Measurements from ENCODE around the gene RTF2. TPM values are rescaled to one million over a fixed set of nuclear protein-coding genes. Genes with fewer than 3 reads are reported as not detected.

The RTF2 gene
- total and polyA plus RNA-seq, 2 experiments from 2014 or later = 59.2 to 95.3 TPM

DNA sequence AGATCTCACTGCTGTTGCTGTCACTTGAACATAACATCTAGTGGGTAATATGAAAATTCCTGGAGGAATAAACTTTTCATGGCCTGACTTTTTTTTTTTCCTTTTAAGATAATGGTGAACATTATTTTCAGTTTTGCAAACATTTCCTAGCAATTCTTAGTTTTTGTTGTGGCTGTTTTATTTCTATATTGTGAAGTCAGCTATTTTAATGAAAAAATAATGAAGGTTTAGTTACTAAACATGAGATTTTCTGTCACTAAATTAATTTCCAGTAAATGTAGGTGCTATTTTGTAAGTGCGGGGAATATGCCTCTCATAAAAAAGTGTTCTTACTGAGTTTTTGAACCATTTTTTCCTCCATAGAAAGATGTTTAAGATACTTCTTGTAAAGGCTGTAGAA lies 32.7 kb downstream of the RTF2 start:
- Histone ChIP-seq H4K20me1 (ENCODE audit: insufficient read depth, poor library complexity, severe bottlenecking) (no peaks in the 10 kb centered on the region), H3K27ac (no peak overlapping the region), H3K9me3 (ENCODE audit: low read depth) (peaks cover 3% of the 10 kb centered on the region), H3K36me3 (replicated peaks; ENCODE audit: insufficient read depth, low read depth) (peaks cover 5% of the 10 kb centered on the region), H3K4me1 (ENCODE audit: insufficient read depth) (no peaks in the 10 kb centered on the region), H3K9me2 (replicated peaks; ENCODE audit: insufficient read depth) (no peaks in the 10 kb centered on the region), H3K79me2 (peaks cover 3% of the 10 kb centered on the region), H2AFZ (no peak overlapping the region), H3K27me3 (no peaks in the 10 kb centered on the region), H3K4me2 (no peak overlapping the region), H3K4me3 (no peak overlapping the region)
- 96% methylated on average over 1 of the region's 1 CpG for WGBS (ENCODE audit: low lambda C conversion rate, missing lambda C conversion rate)
- TF ChIP-seq EZH2phosphoT487 (IDR thresholded peaks at IDR 0.05; ENCODE audit: low read depth, severe bottlenecking, unreplicated experiment) (no peak), CTCF (IDR thresholded peaks at IDR 0.05; ENCODE audit: poor library complexity) (no peak), EZH2 (IDR thresholded peaks at IDR 0.05; ENCODE audit: borderline replicate concordance) (no peak)
- DNase-seq (ENCODE audit: low spot score) = no peak

DNA sequence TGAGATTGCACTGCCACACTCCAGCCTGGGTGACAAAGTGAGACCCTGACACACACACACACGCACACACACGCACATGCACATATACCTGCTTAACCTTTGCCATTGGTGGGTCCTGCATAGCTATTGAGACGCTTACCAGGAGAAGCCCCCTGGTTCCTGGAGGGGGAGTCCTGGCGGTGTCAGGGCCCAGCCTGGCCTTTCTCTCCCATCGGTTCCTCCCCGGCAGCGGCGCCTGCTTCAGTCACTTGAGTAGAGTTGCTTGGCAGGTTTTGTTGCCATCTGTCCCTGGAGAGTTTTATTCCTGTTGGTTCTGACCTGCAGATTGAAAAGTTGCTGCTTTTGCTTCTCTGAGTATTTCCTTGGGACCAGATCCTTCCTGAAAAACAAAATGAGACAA lies 35.5 kb downstream of the RTF2 start:
- Histone ChIP-seq H3K9me3 (ENCODE audit: low read depth) (no peaks in the 10 kb centered on the region), H3K9me2 (replicated peaks; ENCODE audit: insufficient read depth) (no peaks in the 10 kb centered on the region), H3K4me3 (no peak overlapping the region), H3K79me2 (peaks cover 3% of the 10 kb centered on the region), H2AFZ (no peak overlapping the region), H3K36me3 (replicated peaks; ENCODE audit: insufficient read depth, low read depth) (no peaks in the 10 kb centered on the region), H3K4me1 (ENCODE audit: insufficient read depth) (no peaks in the 10 kb centered on the region), H4K20me1 (ENCODE audit: insufficient read depth, poor library complexity, severe bottlenecking) (no peaks in the 10 kb centered on the region), H3K27ac (no peak overlapping the region), H3K4me2 (no peak overlapping the region), H3K27me3 (no peaks in the 10 kb centered on the region)
- TF ChIP-seq EZH2 (IDR thresholded peaks at IDR 0.05; ENCODE audit: borderline replicate concordance) (no peak), EZH2phosphoT487 (IDR thresholded peaks at IDR 0.05; ENCODE audit: low read depth, severe bottlenecking, unreplicated experiment) (no peak), CTCF (IDR thresholded peaks at IDR 0.05; ENCODE audit: poor library complexity) (no peak)
- WGBS (ENCODE audit: low lambda C conversion rate, missing lambda C conversion rate) = 77% methylated on average over 8 of the region's 8 CpGs
- DNase-seq (ENCODE audit: low spot score) = no peak

- TF ChIP-seq EZH2phosphoT487 (IDR thresholded peaks at IDR 0.05; ENCODE audit: low read depth, severe bottlenecking, unreplicated experiment) (no peak), CTCF (IDR thresholded peaks at IDR 0.05; ENCODE audit: poor library complexity) (peak; percentile 27)
- H3K9me3 ChIP-seq (ENCODE audit: low read depth) = no peaks in the 10 kb centered on the region
- 85% methylated on average over 9 of the region's 9 CpGs for WGBS (ENCODE audit: low lambda C conversion rate, missing lambda C conversion rate)
- H4K20me1 ChIP-seq (ENCODE audit: insufficient read depth, poor library complexity, severe bottlenecking) = no peaks in the 10 kb centered on the region
- H2AFZ ChIP-seq = no peak overlapping the region
- no peaks in the 10 kb centered on the region for H3K36me3 ChIP-seq (replicated peaks; ENCODE audit: insufficient read depth, low read depth)
- no peaks in the 10 kb centered on the region for H3K9me2 ChIP-seq (replicated peaks; ENCODE audit: insufficient read depth)
- no peak overlapping the region for H3K27ac ChIP-seq
- no peak overlapping the region for H3K4me3 ChIP-seq
- no peak overlapping the region for H3K4me2 ChIP-seq
- H3K27me3 ChIP-seq = no peaks in the 10 kb centered on the region
- DNase-seq (ENCODE audit: low spot score) = no peak
- peaks cover 3% of the 10 kb centered on the region for H3K79me2 ChIP-seq
- no peaks in the 10 kb centered on the region for H3K4me1 ChIP-seq (ENCODE audit: insufficient read depth)
Observed at GRCh38 chr20:56504373-56505005, 36.1 kb downstream of the RTF2 start.

All from hepatocyte (in vitro differentiated cells).